ENCODE results near the gene KPTN.

Gene KPTN

GRCh38 chr19:47503826-47504150 lies 19.8 kb upstream of the KPTN start:
- no peak overlapping the region for H3K27ac ChIP-seq (ENCODE audit: low read length)

GRCh38 chr19:47503130-47503825 lies 19.3 kb upstream of the KPTN start:
- no peak for DNase-seq
- no peak overlapping the region for H3K9ac ChIP-seq (ENCODE audit: low read length)
- no peak overlapping the region for H3K4me3 ChIP-seq (ENCODE audit: low read length)
- no peak overlapping the region for H3K4me2 ChIP-seq (ENCODE audit: low read depth, low read length)
- no peaks in the 10 kb centered on the region for H3K9me2 ChIP-seq (replicated peaks; ENCODE audit: insufficient read depth, low read length)
- TF ChIP-seq EZH2 (optimal IDR thresholded peaks at IDR 0.05; ENCODE audit: low read depth, low read length): no peak
- TF ChIP-seq EZH2phosphoT487 (IDR thresholded peaks at IDR 0.05; ENCODE audit: low read length): no peak
- no peak for TF ChIP-seq CTCF (IDR thresholded peaks at IDR 0.05; ENCODE audit: low read length)
- H3F3A ChIP-seq (ENCODE audit: insufficient read depth, low read length): no peaks in the 10 kb centered on the region
- H3K79me2 ChIP-seq (ENCODE audit: low read length): peaks cover 49% of the 10 kb centered on the region
- H3K27me3 ChIP-seq (replicated peaks; ENCODE audit: insufficient read depth, low read length): no peaks in the 10 kb centered on the region
- no peaks in the 10 kb centered on the region for H3K36me3 ChIP-seq (replicated peaks; ENCODE audit: insufficient read depth, low read length)
- H3K27ac ChIP-seq (ENCODE audit: low read length): no peak overlapping the region
- no peaks in the 10 kb centered on the region for H3K9me3 ChIP-seq (replicated peaks; ENCODE audit: insufficient read depth, low read length)
- no peak overlapping the region for H2AFZ ChIP-seq (ENCODE audit: low read length)
- H3K4me1 ChIP-seq (ENCODE audit: low read length): no peaks in the 10 kb centered on the region
- H4K20me1 ChIP-seq (ENCODE audit: insufficient read depth, low read length): 0 out of 2 replicates have a peak, but pooled peaks cover 13% of the 10 kb centered on the region

More at GRCh38 chr19:47503826-47504150, 19.8 kb upstream of the KPTN start:
- Histone ChIP-seq H3K9me2 (replicated peaks; ENCODE audit: insufficient read depth, low read length) (no peaks in the 10 kb centered on the region), H3K9me3 (replicated peaks; ENCODE audit: insufficient read depth, low read length) (no peaks in the 10 kb centered on the region), H3K9ac (ENCODE audit: low read length) (no peak overlapping the region), H4K20me1 (ENCODE audit: insufficient read depth, low read length) (0 out of 2 replicates have a peak, but pooled peaks cover 13% of the 10 kb centered on the region), H3K79me2 (ENCODE audit: low read length) (peaks cover 54% of the 10 kb centered on the region), H3K27me3 (replicated peaks; ENCODE audit: insufficient read depth, low read length) (no peaks in the 10 kb centered on the region), H2AFZ (ENCODE audit: low read length) (no peak overlapping the region), H3K4me1 (ENCODE audit: low read length) (no peaks in the 10 kb centered on the region), H3F3A (ENCODE audit: insufficient read depth, low read length) (no peaks in the 10 kb centered on the region), H3K4me2 (ENCODE audit: low read depth, low read length) (no peak overlapping the region), H3K36me3 (replicated peaks; ENCODE audit: insufficient read depth, low read length) (no peaks in the 10 kb centered on the region), H3K4me3 (ENCODE audit: low read length) (no peak overlapping the region)
- no peak for DNase-seq
- TF ChIP-seq EZH2phosphoT487 (IDR thresholded peaks at IDR 0.05; ENCODE audit: low read length) (no peak), CTCF (IDR thresholded peaks at IDR 0.05; ENCODE audit: low read length) (no peak), EZH2 (optimal IDR thresholded peaks at IDR 0.05; ENCODE audit: low read depth, low read length) (no peak)

GRCh38 chr19:47499863-47500830 lies 16.1 kb upstream of the KPTN start:
- H3K27me3 ChIP-seq (replicated peaks; ENCODE audit: insufficient read depth, low read length): no peaks in the 10 kb centered on the region
- H3K36me3 ChIP-seq (replicated peaks; ENCODE audit: insufficient read depth, low read length): no peaks in the 10 kb centered on the region
- no peak overlapping the region for H2AFZ ChIP-seq (ENCODE audit: low read length)
- no peak for DNase-seq
- peaks cover 24% of the 10 kb centered on the region; the same call in 1 of the 2 replicates for H3K79me2 ChIP-seq (ENCODE audit: low read length)
- no peak overlapping the region for H3K4me3 ChIP-seq (ENCODE audit: low read length)
- no peaks in the 10 kb centered on the region for H3K4me1 ChIP-seq (ENCODE audit: low read length)
- H4K20me1 ChIP-seq (ENCODE audit: insufficient read depth, low read length): 0 out of 2 replicates have a peak, but pooled peaks cover 6% of the 10 kb centered on the region
- no peaks in the 10 kb centered on the region for H3K9me3 ChIP-seq (replicated peaks; ENCODE audit: insufficient read depth, low read length)
- H3K9me2 ChIP-seq (replicated peaks; ENCODE audit: insufficient read depth, low read length): no peaks in the 10 kb centered on the region
- H3K27ac ChIP-seq (ENCODE audit: low read length): no peak overlapping the region
- H3K9ac ChIP-seq (ENCODE audit: low read length): no peak overlapping the region
- no peaks in the 10 kb centered on the region for H3F3A ChIP-seq (ENCODE audit: insufficient read depth, low read length)
- TF ChIP-seq CTCF (IDR thresholded peaks at IDR 0.05; ENCODE audit: low read length) (no peak), EZH2phosphoT487 (IDR thresholded peaks at IDR 0.05; ENCODE audit: low read length) (no peak), EZH2 (optimal IDR thresholded peaks at IDR 0.05; ENCODE audit: low read depth, low read length) (no peak)
- H3K4me2 ChIP-seq (ENCODE audit: low read depth, low read length): no peak overlapping the region

All from MM.1S (cell line).